BE2C (cell line): ENCODE data around the gene BMPR1A.

ENCODE experiments used
- DNase-seq: peaks from one replicate; pipeline ENCODE4 v3.0.0-alpha.2; 2020
- H3K27me3 ChIP-seq: fragments of 250-450 bp; sonication (Bioruptor Pico); 2 replicates; pipeline ENCODE4 v1.5.1; 2020; ENCODE audit warnings: mild to moderate bottlenecking
- H3K36me3 ChIP-seq: fragments of 250-450 bp; sonication (Bioruptor Pico); 2 replicates; pipeline ENCODE4 v1.5.1; 2020; ENCODE audit warnings: mild to moderate bottlenecking
- H3K4me1 ChIP-seq: fragments of 250-450 bp; sonication (Bioruptor Pico); 2 replicates; pipeline ENCODE4 v1.5.1; 2020
- H3K4me3 ChIP-seq: 2 replicates; pipeline ENCODE4 v1.5.1; 2011; ENCODE audit warnings: low read depth, low read length
- H3K9me3 ChIP-seq: fragments of 250-450 bp; sonication (Bioruptor Pico); 2 replicates; pipeline ENCODE4 v1.5.1; 2020
- TF ChIP-seq, protein P1 (sequence below): IDR thresholded peaks from 2 replicates; pipeline ENCODE4 v1.5.1; 2012; ENCODE audit warnings: mild to moderate bottlenecking, low read depth, low read length

Gene BMPR1A

DNA sequence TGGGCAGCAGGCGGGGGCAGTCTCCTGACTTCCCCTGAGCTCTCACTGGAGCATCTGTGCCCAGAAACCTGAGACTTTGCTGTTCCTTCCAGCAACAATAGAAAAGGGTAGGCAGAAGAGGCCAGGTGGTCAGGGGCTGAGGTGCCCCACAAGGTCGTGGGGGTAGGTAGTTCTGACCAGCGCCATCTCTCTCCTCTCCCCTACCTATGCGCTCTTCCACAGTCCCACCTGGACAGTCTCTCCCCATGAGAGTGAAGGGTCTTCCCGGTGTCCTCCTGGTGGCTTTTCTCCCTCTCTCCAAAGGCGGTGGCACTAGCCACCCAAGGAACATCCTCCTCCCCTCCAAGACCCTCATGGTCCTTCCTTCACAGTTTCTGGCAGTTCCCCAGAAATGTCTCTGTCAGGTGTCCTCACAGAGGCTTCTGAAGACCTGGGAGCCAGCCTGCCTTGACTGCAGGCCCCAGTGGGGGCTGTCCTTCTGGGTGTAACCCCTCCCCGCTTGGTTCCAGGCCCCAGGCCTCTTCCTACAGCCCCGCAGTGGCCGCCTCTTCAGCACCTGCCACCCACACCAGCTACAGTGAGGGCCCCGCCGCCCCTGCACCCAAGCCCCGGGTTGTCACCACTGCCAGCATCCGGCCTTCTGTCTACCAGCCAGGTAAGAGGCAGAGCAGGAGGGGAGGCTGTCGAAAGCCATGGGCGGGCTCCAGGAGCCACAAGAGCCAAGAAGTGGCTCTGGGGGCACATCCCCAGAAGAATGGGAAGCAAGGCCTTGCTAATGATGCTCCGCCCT, 46.8 kb upstream of the BMPR1A start:
- Histone ChIP-seq H3K36me3 (no peaks in the 10 kb centered on the region; the same call in 1 of the 2 replicates), H3K9me3 (no peaks in the 10 kb centered on the region), H3K27me3 (no peaks in the 10 kb centered on the region), H3K4me3 (no peak overlapping the region), H3K4me1 (peaks cover 3% of the 10 kb centered on the region; the same call in 1 of the 2 replicates)
- no peak for DNase-seq
- TF ChIP-seq, protein P1, sequence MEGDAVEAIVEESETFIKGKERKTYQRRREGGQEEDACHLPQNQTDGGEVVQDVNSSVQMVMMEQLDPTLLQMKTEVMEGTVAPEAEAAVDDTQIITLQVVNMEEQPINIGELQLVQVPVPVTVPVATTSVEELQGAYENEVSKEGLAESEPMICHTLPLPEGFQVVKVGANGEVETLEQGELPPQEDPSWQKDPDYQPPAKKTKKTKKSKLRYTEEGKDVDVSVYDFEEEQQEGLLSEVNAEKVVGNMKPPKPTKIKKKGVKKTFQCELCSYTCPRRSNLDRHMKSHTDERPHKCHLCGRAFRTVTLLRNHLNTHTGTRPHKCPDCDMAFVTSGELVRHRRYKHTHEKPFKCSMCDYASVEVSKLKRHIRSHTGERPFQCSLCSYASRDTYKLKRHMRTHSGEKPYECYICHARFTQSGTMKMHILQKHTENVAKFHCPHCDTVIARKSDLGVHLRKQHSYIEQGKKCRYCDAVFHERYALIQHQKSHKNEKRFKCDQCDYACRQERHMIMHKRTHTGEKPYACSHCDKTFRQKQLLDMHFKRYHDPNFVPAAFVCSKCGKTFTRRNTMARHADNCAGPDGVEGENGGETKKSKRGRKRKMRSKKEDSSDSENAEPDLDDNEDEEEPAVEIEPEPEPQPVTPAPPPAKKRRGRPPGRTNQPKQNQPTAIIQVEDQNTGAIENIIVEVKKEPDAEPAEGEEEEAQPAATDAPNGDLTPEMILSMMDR, result no peak

DNA sequence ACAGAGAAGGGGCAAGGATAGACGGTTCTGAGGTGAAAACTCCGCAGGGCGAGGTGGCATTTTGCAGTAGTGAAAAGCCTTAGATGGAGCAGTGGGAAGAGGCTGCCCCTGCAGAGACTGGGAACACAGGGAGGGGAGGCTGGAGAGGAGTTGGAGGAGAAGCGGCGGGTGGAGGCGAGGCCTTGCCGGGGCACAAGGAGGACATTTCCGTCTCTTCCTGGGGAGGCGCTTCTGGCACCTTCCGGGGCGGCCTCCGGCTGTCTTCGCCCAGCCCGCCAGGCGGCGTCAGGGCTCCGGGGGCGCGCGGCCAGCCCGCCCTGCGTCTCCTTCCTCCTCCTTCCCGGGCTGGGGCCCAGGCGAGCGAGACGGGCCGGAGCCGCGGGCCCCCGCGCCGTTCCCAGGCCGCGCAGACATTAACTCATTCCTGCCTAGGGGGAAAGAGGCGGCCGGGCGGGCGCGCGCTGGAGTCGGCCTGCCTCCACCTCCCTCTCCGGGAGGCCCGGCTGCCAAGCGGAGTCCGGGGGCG, 45.4 kb upstream of the BMPR1A start:
- peaks cover 3% of the 10 kb centered on the region; the same call in 1 of the 2 replicates for H3K4me1 ChIP-seq
- H3K9me3 ChIP-seq, result no peaks in the 10 kb centered on the region
- H3K4me3 ChIP-seq, result peak overlapping the region; percentile 65
- DNase-seq, result peak; percentile 89
- no peaks in the 10 kb centered on the region; the same call in 1 of the 2 replicates for H3K36me3 ChIP-seq
- no peaks in the 10 kb centered on the region for H3K27me3 ChIP-seq
- TF ChIP-seq, protein P1, result peak; percentile 63

DNA sequence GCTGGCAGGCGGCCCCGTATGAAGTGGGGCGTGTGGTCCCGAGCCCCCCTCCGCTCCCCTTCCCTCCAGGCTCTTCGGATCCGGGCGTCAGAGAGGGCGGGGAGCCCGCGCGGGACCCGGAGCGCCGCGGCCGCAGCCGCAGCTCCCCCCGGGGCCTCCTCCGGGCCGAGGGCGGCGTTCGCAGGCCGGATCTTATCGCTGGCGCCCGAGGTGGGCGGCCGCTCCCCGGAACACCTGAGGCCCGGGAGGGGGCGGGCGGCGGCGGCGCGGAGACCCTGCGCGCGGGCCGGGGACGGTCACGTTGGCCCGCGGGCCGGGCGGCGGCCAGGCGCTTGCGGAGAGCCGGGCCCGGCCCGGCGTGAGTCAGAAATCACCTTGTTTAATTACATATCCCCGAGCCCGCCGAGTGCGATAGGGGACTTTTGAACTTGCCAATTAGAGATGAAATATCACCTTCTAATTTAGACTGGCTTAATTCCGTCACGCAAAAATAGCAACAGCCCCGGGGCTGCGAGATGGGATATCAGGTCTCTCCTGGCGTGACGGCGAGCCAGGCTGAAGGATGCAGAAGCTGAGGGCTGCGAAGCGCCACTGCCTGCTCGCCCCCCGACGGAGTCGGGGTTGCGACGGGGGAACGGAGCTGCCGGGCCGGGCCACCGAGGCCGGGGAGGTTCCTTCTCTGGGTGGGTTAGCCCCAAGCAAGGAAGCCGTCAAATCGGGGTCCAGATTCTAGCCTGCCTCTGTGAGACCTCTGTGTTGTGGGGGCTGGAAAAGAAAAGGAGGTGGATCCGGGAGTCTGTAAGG, 44.7 kb upstream of the BMPR1A start:
- Histone ChIP-seq H3K9me3 (no peaks in the 10 kb centered on the region), H3K36me3 (no peaks in the 10 kb centered on the region; the same call in 1 of the 2 replicates), H3K4me3 (peak overlapping the region; percentile 65), H3K27me3 (no peaks in the 10 kb centered on the region), H3K4me1 (peaks cover 3% of the 10 kb centered on the region; the same call in 1 of the 2 replicates)
- TF ChIP-seq, protein P1, result no peak
- peak; percentile 58 for DNase-seq

DNA sequence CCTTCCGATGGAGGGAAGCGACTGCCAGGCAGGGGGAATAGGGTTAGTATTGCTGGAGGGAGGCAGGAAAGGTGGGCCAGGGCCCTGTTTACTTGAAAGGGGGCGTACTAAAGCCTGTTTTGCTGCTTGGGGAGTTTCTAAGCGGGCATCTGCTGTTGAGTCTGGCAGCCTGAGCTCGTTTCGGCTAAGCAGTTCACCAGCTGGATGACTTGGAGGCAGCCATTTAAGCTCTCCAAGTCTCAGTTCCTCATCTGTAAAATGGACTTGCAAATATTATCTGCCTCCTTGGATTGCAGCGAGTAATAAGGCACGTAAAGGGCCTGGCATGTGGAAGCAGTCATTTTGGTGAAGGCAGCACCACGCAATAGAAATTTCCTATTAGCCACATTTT, 44.1 kb upstream of the BMPR1A start:
- TF ChIP-seq, protein P1, result no peak
- H3K4me3 ChIP-seq, result peak overlapping the region; percentile 65
- H3K9me3 ChIP-seq, result no peaks in the 10 kb centered on the region
- H3K36me3 ChIP-seq, result no peaks in the 10 kb centered on the region
- H3K27me3 ChIP-seq, result no peaks in the 10 kb centered on the region
- DNase-seq, result no peak
- H3K4me1 ChIP-seq, result peaks cover 3% of the 10 kb centered on the region; the same call in 1 of the 2 replicates

DNA sequence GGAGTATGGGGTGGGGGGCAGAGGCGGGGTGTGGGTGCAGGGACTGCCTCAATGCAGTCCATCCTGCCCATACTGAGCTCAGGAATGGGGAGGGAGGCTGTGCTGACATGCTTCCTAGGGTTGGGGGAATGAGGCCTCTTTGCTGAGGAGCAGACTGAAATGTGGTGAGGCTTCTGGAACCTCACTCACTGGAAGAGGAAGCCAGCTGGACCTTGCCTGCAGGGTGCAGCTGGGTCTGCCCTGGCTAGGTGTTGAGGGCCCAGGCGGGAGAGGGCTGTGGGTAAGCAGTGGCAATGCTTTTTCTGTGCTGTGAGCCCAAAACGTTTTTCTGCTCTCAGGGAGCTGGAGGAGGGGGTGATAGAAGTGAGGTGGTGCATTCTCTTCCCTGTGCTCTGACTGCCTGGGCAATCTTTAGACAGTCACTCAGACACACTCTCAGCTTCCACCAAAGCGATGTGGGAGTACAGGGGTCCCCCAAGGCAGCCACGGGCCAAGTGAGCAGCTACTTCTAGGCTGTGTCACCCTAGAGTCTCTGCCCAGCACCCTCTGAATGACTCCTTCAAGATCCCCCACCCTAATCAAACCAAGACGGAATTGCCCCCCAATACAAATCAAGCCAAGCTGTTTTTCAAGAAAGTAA, 41.1 kb upstream of the BMPR1A start:
- no peak for DNase-seq
- H3K27me3 ChIP-seq, result no peaks in the 10 kb centered on the region
- no peaks in the 10 kb centered on the region for H3K9me3 ChIP-seq
- peaks cover 3% of the 10 kb centered on the region; the same call in 1 of the 2 replicates for H3K4me1 ChIP-seq
- H3K4me3 ChIP-seq, result no peak overlapping the region
- no peaks in the 10 kb centered on the region for H3K36me3 ChIP-seq
- TF ChIP-seq, protein P1, result no peak
